Neural cell (in vitro differentiated cells): ENCODE results near the gene CHM. TPM values are rescaled to one million over a fixed set of nuclear protein-coding genes. Genes with fewer than 3 reads are reported as not detected.

Source experiments
- H2AFZ ChIP-seq: fragments of 200-600, 300-800 bp; sonication (generic), shearing (Covaris generic); 2 replicates; pipeline ENCODE4 v1.6.0; 2014; ENCODE audit warnings: low read depth, mild to moderate bottlenecking, antibody characterized with exemption, low read length, moderate library complexity
- H3F3A ChIP-seq: fragments of 200-600 bp; shearing (Covaris generic); 2 replicates; pipeline ENCODE4 v1.6.1; 2016; ENCODE audit warnings: mild to moderate bottlenecking, moderate library complexity, mixed read lengths, antibody characterized with exemption, low read length; ENCODE audit not compliant: insufficient read depth, poor library complexity, severe bottlenecking
- H3K27ac ChIP-seq: fragments of 200-600, 300-800 bp; sonication (generic), shearing (Covaris generic); 2 replicates; pipeline ENCODE4 v1.5.1; 2014; ENCODE audit warnings: mild to moderate bottlenecking, low read length, moderate library complexity
- H3K27me3 ChIP-seq: fragments of 300-800, 200-600 bp; sonication (generic), shearing (Covaris generic); 2 replicates; pipeline ENCODE4 v1.6.0; 2014; ENCODE audit warnings: mild to moderate bottlenecking, low read depth, low read length, moderate library complexity; ENCODE audit not compliant: insufficient read depth
- H3K36me3 ChIP-seq: fragments of 300-800, 200-600 bp; sonication (generic), shearing (Covaris generic); 2 replicates; pipeline ENCODE4 v1.5.1; 2014; ENCODE audit warnings: mild to moderate bottlenecking, antibody characterized with exemption, low read length, moderate library complexity; ENCODE audit not compliant: insufficient read depth
- H3K4me2 ChIP-seq: fragments of 300-800, 200-600 bp; sonication (generic), shearing (Covaris generic); 2 replicates; pipeline ENCODE4 v1.6.0; 2014; ENCODE audit warnings: mild to moderate bottlenecking, low read length
- H3K4me3 ChIP-seq: fragments of 300-800, 200-600 bp; sonication (generic), shearing (Covaris generic); 2 replicates; pipeline ENCODE4 v1.5.1; 2014; ENCODE audit warnings: mild to moderate bottlenecking, low read length, moderate library complexity
- H3K79me2 ChIP-seq: fragments of 200-600 bp; shearing (Covaris generic); replicated peaks from 2 replicates; pipeline ENCODE4 v1.6.0; 2014; ENCODE audit warnings: mild to moderate bottlenecking, low read length, moderate library complexity; ENCODE audit not compliant: insufficient read depth
- H3K9ac ChIP-seq: fragments of 300-800, 200-600 bp; sonication (generic), shearing (Covaris generic); 2 replicates; pipeline ENCODE4 v1.6.1; 2016; ENCODE audit warnings: mild to moderate bottlenecking, low read length, mixed read lengths
- H3K9me2 ChIP-seq: fragments of 200-600 bp; shearing (Covaris generic); 2 replicates; pipeline ENCODE4 v1.6.1; 2016; ENCODE audit warnings: mild to moderate bottlenecking, low read length, mixed read lengths; ENCODE audit not compliant: insufficient read depth
- H3K9me3 ChIP-seq: fragments of 200-600, 300-800 bp; sonication (generic), shearing (Covaris generic); 2 replicates; pipeline ENCODE4 v1.6.1; 2016; ENCODE audit warnings: mild to moderate bottlenecking, mixed run types, low read length, moderate library complexity, mixed read lengths
- H4K20me1 ChIP-seq: fragments of 200-600 bp; shearing (Covaris generic); 2 replicates; pipeline ENCODE4 v1.6.1; 2016; ENCODE audit warnings: mild to moderate bottlenecking, mixed run types; ENCODE audit not compliant: insufficient read depth
- CTCF ChIP-seq: fragments of 450-650 bp; IDR thresholded peaks from 2 replicates; pipeline ENCODE4 v1.5.1; 2014; ENCODE audit warnings: antibody characterized with exemption, mild to moderate bottlenecking, moderate library complexity; ENCODE audit not compliant: poor library complexity, severe bottlenecking
- EP300 ChIP-seq: fragments of 450-650 bp; conservative IDR thresholded peaks from 2 replicates; pipeline ENCODE4 v1.6.1; 2014; ENCODE audit warnings: antibody characterized with exemption, mild to moderate bottlenecking, moderate library complexity; ENCODE audit not compliant: poor library complexity, severe bottlenecking
- EZH2 ChIP-seq: fragments of 200-600, 300-800 bp; shearing (Covaris generic), sonication (generic); IDR thresholded peaks from 2 replicates; pipeline ENCODE4 v1.6.1; 2014; ENCODE audit warnings: antibody characterized with exemption, low read length, borderline replicate concordance, mild to moderate bottlenecking; ENCODE audit not compliant: insufficient read depth, poor library complexity, severe bottlenecking
- MXI1 ChIP-seq: fragments of 450-650 bp; conservative IDR thresholded peaks from 2 replicates; pipeline ENCODE4 v1.6.1; 2014; ENCODE audit warnings: antibody characterized with exemption, mild to moderate bottlenecking; ENCODE audit not compliant: poor library complexity, severe bottlenecking
- POLR2AphosphoS5 ChIP-seq: IDR thresholded peaks from 2 replicates; pipeline ENCODE4 v1.6.1; 2012
- RAD21 ChIP-seq: fragments of 450-650 bp; conservative IDR thresholded peaks from 2 replicates; pipeline ENCODE4 v1.6.1; 2014; ENCODE audit warnings: antibody characterized with exemption, mild to moderate bottlenecking, moderate library complexity
- REST ChIP-seq: IDR thresholded peaks from 2 replicates; pipeline ENCODE4 v1.6.1; 2012; ENCODE audit warnings: borderline replicate concordance
- SMC3 ChIP-seq: fragments of 450-650 bp; conservative IDR thresholded peaks from 2 replicates; pipeline ENCODE4 v1.6.1; 2014; ENCODE audit warnings: antibody characterized with exemption, mild to moderate bottlenecking, moderate library complexity; ENCODE audit not compliant: poor library complexity
- TAF1 ChIP-seq: IDR thresholded peaks from 2 replicates; pipeline ENCODE4 v1.6.1; 2012; ENCODE audit warnings: low read depth
- polyA minus RNA-seq: library from RNA; depleted of rRNA, polyadenylated mRNA; stranded (reverse); fragments of >200 nt; gene quantifications from 2 replicates; pipeline ENCODE4 v1.2.3, GENCODE V29; 2014
- polyA plus RNA-seq: library from polyadenylated mRNA; depleted of rRNA; stranded (reverse); fragments of >200 nt; gene quantifications from 2 replicates; pipeline ENCODE4 v1.2.3, GENCODE V29; 2014

The CHM gene
- 16.3 and 20.3 TPM in 2 replicates for polyA plus RNA-seq
- polyA minus RNA-seq = 33.8 and 49.7 TPM in 2 replicates

- H3K9me3 ChIP-seq = no peaks in the 10 kb centered on the region
- no peaks in the 10 kb centered on the region for H3F3A ChIP-seq
- no peaks in the 10 kb centered on the region for H3K9me2 ChIP-seq
- H4K20me1 ChIP-seq = no peaks in the 10 kb centered on the region
- peak within 1 kb of the TSS; percentile 73 for H3K9ac ChIP-seq
- H3K27me3 ChIP-seq = no peaks in the 10 kb centered on the region
- peak within 1 kb of the TSS; percentile 74 for H3K4me3 ChIP-seq
- no peaks in the 10 kb centered on the region for H3K36me3 ChIP-seq
- peak within 1 kb of the TSS; percentile 83 for H3K27ac ChIP-seq
- H2AFZ ChIP-seq = peak within 1 kb of the TSS; percentile 75
- peaks cover 19% of the 10 kb centered on the region for H3K79me2 ChIP-seq
- H3K4me2 ChIP-seq = peak within 1 kb of the TSS; percentile 84
- TF ChIP-seq POLR2AphosphoS5 = peak; percentile 79
- TF ChIP-seq EP300 = no peak
- TF ChIP-seq REST = peak; percentile 65
- peak; percentile 54 for TF ChIP-seq TAF1
- TF ChIP-seq MXI1 = peak; percentile 66
- peak; percentile 39 for TF ChIP-seq SMC3
- TF ChIP-seq CTCF = no peak
- no peak for TF ChIP-seq EZH2
- peak; percentile 20 for TF ChIP-seq RAD21
Observed at GRCh38 chrX:86047174-86047935, at the start of gene CHM. Gene CHM (minus strand): TSS chrX:86047558. CDS start chrX:86047532, 26 bp downstream.

- TF ChIP-seq SMC3 (no peak), RAD21 (no peak), EP300 (no peak), POLR2AphosphoS5 (no peak), EZH2 (no peak), REST (no peak), TAF1 (no peak), MXI1 (no peak), CTCF (no peak)
- no peaks in the 10 kb centered on the region for H4K20me1 ChIP-seq
- H3K4me2 ChIP-seq = no peak overlapping the region
- no peak overlapping the region for H3K27ac ChIP-seq
- H3K9me2 ChIP-seq = no peaks in the 10 kb centered on the region
- H3K27me3 ChIP-seq = no peaks in the 10 kb centered on the region
- H2AFZ ChIP-seq = no peak overlapping the region
- H3K9ac ChIP-seq = no peak overlapping the region
- H3K36me3 ChIP-seq = no peaks in the 10 kb centered on the region
- no peak overlapping the region for H3K4me3 ChIP-seq
- no peaks in the 10 kb centered on the region for H3K79me2 ChIP-seq
- H3K9me3 ChIP-seq = no peaks in the 10 kb centered on the region
- H3F3A ChIP-seq = no peaks in the 10 kb centered on the region
Observed at GRCh38 chrX:86078650-86079049, 31.3 kb upstream of the CHM start.
